Cardiac fibroblast (primary cell): ENCODE results near the gene RPS6KA5.

ENCODE experiments used
- DNase-seq, 2 donors: peaks; one replicate each; pipeline versions ENCODE4 v3.0.0 to v3.0.0-alpha.2; 2010; ENCODE audit warnings: low read depth in 2 of 2
- H3K4me3 ChIP-seq, 2 donors: replicated peaks in 1 of 2; 1 replicate in 1 of 2; 2 replicates in 1 of 2; pipeline ENCODE4 v1.5.1; 2011; ENCODE audit warnings: low read depth in 2 of 2, low read length in 2 of 2, mild to moderate bottlenecking in 2 of 2, moderate library complexity in 1 of 2
- TF ChIP-seq, protein P1 (sequence below): IDR thresholded peaks from one replicate; pipeline ENCODE4 v1.5.1; 2011; ENCODE audit warnings: low read depth, mild to moderate bottlenecking, low read length, inconsistent platforms

RPS6KA5 gene

DNA sequence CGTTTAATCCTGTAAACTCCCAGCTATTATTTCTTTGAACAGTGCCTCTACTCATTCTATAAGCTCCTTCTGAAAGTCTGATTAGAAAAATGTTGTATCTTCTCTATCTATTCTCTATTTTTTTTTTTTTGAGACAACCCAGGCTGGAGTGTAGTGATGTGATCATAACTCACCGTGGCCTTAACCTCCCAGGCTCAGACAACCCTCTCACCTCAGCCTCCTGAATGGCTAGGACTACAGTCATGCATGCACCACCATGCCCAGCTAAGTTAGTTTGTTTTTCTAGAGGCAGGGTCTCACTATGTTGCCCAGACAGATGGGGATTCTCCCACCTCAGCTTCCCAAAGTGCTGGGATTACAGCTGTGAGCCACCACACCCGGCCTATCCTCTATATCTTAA lies 66.6 kb downstream of the RPS6KA5 start:
- DNase-seq: no peak
- TF ChIP-seq, protein P1, sequence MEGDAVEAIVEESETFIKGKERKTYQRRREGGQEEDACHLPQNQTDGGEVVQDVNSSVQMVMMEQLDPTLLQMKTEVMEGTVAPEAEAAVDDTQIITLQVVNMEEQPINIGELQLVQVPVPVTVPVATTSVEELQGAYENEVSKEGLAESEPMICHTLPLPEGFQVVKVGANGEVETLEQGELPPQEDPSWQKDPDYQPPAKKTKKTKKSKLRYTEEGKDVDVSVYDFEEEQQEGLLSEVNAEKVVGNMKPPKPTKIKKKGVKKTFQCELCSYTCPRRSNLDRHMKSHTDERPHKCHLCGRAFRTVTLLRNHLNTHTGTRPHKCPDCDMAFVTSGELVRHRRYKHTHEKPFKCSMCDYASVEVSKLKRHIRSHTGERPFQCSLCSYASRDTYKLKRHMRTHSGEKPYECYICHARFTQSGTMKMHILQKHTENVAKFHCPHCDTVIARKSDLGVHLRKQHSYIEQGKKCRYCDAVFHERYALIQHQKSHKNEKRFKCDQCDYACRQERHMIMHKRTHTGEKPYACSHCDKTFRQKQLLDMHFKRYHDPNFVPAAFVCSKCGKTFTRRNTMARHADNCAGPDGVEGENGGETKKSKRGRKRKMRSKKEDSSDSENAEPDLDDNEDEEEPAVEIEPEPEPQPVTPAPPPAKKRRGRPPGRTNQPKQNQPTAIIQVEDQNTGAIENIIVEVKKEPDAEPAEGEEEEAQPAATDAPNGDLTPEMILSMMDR: no peak
- H3K4me3 ChIP-seq: no peak overlapping the region

DNA sequence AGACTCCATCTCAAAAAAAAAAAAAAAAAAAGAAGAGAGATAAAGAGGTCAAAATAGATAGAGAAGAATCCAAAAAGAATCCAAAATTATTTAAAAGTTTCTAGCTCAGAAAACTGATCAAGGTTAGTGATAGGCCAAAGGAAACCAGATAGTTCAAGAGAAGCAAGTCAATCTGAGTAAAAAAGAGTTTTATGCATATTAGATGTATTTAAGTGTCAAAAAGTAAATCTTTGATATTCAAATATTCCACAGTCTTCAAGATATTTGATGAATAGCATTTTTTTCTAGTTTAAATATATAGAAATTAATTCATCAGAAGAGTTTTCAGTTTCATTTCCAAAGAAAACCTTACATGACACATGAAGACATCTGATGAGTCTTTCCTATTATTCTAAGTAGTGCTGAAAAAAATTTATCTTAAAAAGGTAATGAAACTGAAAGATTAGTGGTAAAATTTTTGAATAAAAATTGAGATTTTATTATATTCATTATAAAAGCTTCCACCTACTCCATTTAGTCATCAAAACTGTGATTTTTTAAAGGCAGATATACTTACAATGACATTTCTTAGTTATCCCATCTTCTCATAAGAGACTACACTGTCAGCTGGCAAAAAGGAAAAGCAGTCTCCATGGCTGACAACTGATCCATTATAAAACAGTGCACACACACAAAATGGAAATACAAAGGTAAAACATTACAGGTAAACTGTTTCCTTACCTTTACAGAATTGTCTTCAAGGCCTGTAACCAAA lies 68.6 kb downstream of the RPS6KA5 start:
- no peak for DNase-seq
- no peak overlapping the region for H3K4me3 ChIP-seq
- TF ChIP-seq, protein P1: no peak

DNA sequence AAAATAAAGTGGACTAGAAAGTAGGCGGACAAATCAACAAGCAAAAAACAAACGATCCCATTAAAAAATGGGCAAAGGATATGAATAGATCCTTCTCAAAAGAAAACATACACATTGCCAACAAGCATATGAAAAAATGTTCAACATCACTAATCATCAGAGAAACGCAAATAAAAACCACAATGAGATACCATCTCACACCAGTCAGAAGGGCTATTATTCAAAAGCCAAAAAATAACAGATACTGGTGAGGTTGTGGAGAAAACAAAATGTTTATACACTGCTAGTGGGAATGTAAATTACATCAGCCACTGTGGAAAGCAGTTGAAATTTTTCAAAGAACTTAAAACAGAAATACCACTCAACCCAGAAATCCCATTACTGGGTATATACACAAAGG lies 70.3 kb downstream of the RPS6KA5 start:
- TF ChIP-seq, protein P1: no peak

DNA sequence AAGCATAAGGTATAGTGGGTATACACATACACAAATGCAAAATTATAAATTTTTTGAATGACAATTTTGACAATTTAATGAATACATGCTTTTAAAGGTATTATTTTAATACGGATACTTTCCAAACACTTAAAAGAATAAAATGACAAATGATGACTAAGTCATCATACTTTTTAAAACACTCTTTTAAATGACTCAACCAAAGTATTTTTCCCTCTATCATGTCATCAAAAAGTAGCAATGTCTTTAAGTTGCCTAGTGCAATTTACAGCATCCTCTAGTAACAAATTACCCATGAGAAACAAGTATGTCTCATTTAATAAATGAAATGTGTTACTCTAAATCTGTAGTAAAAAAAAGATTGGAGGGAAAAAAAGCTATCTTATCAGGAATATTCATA lies 73.3 kb downstream of the RPS6KA5 start:
- no peak overlapping the region for H3K4me3 ChIP-seq
- no peak for DNase-seq
- TF ChIP-seq, protein P1: no peak

More for the DNA sequence above, 70.3 kb downstream of the RPS6KA5 start:
- no peak overlapping the region for H3K4me3 ChIP-seq
- no peak for DNase-seq

DNA sequence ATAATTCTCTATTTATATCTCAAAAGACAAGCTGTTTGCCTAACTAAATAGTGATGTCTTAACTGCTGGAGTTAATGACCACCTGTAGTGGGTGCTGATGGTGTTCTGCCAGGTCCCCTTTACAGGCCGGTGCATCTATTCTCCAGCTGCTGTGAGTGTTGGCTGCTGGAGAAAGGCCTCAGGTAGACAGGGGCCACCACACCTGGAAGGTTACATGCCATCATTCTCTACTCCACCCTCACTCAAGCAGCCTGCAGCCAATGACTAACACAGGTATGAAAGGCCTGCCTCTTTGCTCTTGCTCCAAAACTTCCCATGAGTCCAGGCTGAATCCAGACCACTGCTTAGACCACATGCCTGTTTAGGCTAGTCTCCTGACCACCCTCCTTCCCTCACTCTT lies 73.9 kb downstream of the RPS6KA5 start:
- TF ChIP-seq, protein P1: no peak
- no peak for DNase-seq
- H3K4me3 ChIP-seq: no peak overlapping the region

DNA sequence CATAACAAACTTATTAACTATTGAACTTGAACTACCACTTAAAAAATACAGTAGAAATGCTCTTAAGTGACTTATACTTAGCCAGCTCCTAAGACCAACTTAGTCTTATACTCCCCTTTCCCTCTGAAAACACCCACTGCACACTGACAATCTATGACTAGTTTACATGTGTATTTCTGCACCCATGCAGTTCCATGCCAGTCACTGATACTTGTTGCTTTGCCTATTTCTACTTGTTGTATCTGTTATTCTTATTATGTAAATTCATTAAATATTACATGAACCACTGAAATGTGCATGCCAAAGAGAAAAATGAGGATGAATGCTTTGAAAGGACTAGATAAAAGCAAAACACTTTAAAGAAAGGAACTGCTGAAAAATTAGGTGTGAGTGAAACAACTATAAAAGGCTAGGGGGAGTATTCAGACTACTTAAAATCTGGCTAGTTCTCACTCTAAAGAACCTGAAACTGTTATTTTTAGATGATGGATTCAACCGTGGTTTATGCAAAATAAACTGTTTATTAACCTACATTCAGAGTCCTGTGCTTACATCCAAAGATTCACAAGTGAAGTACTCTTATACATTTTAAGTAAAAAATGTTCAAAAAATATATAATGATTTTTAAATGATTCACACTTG lies 74.7 kb downstream of the RPS6KA5 start:
- TF ChIP-seq, protein P1: no peak
- DNase-seq: no peak
- H3K4me3 ChIP-seq: no peak overlapping the region
